Suprapubic skin (tissue), 4 donors: ENCODE results near the gene FCRLA.
"Not testable (repeated sequence)": the region's sequence is repeated elsewhere in the genome, so short reads cannot be mapped to it uniquely, and the experiment has no call there.

Experiments used
- EP300 ChIP-seq: sonication (generic); formaldehyde crosslinking; IDR thresholded peaks from one replicate; pipeline ENCODE4 v1.6.1; 2017; ENCODE audit warnings: antibody characterized with exemption
- POLR2A ChIP-seq, 2 donors: fragments of 450-650 bp; IDR thresholded peaks; one replicate each; pipeline ENCODE4 v1.6.1; 2017; ENCODE audit warnings: antibody characterized with exemption in 2 of 2, mild to moderate bottlenecking in 2 of 2, moderate library complexity in 2 of 2
- POLR2AphosphoS5 ChIP-seq, 3 donors: sonication (generic); formaldehyde crosslinking; IDR thresholded peaks; one replicate each; pipeline ENCODE4 v1.6.1; 2017; ENCODE audit warnings: antibody characterized with exemption in 3 of 3
- TF ChIP-seq, protein P1 (sequence below), 2 donors: fragments of 200-600 bp in 1 of 2; fragments of 450-650 bp in 1 of 2; sonication (generic) in 1 of 2; IDR thresholded peaks; one replicate each; pipeline ENCODE4 v1.5.1; 2016 to 2019; ENCODE audit warnings: antibody characterized with exemption in 2 of 2, mild to moderate bottlenecking in 1 of 2, moderate library complexity in 1 of 2

DNA sequence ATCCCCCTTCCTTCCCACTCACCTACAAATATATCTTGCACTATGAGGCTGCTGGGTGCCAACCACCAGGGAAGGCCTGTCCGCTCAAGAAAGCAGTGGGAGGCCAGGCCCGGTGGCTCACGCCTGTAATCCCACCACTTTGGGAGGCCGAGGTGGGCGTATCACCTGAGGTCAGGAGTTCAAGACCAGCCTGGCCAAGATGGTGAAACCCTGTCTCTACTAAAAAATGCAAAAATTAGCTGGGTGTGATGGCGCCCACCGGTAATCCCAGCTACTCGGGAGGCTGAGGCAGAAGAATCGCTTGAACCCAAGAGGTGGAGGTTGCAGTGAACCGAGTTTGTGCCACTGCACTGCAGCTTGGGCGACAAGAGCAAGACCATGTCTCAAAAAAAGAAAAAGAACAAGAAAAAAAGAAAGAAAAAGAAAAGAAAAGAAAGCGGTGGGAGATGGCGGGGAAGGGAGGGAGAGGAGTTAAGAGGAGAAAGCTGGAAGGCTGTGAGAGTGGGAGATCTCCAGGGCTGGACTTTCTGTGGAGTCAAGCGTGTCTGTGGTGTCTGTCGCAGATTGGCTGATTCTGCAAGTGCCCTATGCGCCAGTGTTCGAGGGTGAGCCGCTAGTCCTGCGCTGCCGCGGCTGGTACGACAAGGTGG is 18.4 kb downstream of the FCRLA start:
- TF ChIP-seq, protein P1, sequence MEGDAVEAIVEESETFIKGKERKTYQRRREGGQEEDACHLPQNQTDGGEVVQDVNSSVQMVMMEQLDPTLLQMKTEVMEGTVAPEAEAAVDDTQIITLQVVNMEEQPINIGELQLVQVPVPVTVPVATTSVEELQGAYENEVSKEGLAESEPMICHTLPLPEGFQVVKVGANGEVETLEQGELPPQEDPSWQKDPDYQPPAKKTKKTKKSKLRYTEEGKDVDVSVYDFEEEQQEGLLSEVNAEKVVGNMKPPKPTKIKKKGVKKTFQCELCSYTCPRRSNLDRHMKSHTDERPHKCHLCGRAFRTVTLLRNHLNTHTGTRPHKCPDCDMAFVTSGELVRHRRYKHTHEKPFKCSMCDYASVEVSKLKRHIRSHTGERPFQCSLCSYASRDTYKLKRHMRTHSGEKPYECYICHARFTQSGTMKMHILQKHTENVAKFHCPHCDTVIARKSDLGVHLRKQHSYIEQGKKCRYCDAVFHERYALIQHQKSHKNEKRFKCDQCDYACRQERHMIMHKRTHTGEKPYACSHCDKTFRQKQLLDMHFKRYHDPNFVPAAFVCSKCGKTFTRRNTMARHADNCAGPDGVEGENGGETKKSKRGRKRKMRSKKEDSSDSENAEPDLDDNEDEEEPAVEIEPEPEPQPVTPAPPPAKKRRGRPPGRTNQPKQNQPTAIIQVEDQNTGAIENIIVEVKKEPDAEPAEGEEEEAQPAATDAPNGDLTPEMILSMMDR (IDR thresholded peaks at IDR 0.05): not testable (repeated sequence)
- TF ChIP-seq POLR2A (IDR thresholded peaks at IDR 0.05); EP300; POLR2AphosphoS5 (IDR thresholded peaks at IDR 0.05): not testable (repeated sequence)
